Loucy (cell line): ENCODE results near the gene CDK8.

Experiments used
- H2AFZ ChIP-seq: fragments of 200-600 bp; sonication (generic); 2 replicates; pipeline ENCODE4 v1.6.0; 2016; ENCODE audit warnings: antibody characterized with exemption, mild to moderate bottlenecking, low read length, moderate library complexity
- H3F3A ChIP-seq: fragments of 200-600 bp; 2 replicates; pipeline ENCODE4 v1.6.0; 2016; ENCODE audit warnings: antibody characterized with exemption, low read depth, mild to moderate bottlenecking
- H3K27me3 ChIP-seq: fragments of 200-600 bp; sonication (generic); 2 replicates; pipeline ENCODE4 v1.6.1; 2014; ENCODE audit warnings: low read length, mild to moderate bottlenecking; ENCODE audit not compliant: insufficient read depth, poor library complexity, severe bottlenecking
- H3K36me3 ChIP-seq: fragments of 200-600 bp; sonication (generic); 2 replicates; pipeline ENCODE4 v1.6.1; 2016; ENCODE audit warnings: low read length; ENCODE audit not compliant: insufficient read depth
- H3K4me1 ChIP-seq: fragments of 200-600 bp; sonication (generic); 2 replicates; pipeline ENCODE4 v1.5.1; 2014; ENCODE audit warnings: low read length, mild to moderate bottlenecking; ENCODE audit not compliant: insufficient read depth, poor library complexity, severe bottlenecking
- H3K4me2 ChIP-seq: fragments of 200-600 bp; sonication (generic); 2 replicates; pipeline ENCODE4 v1.6.0; 2014; ENCODE audit warnings: antibody characterized with exemption, low read length, low read depth, mild to moderate bottlenecking; ENCODE audit not compliant: poor library complexity, severe bottlenecking
- H3K4me3 ChIP-seq: fragments of 200-600 bp; sonication (generic); 2 replicates; pipeline ENCODE4 v1.5.1; 2014; ENCODE audit warnings: low read length, mild to moderate bottlenecking, mixed read lengths; ENCODE audit not compliant: poor library complexity, severe bottlenecking
- H3K79me2 ChIP-seq: fragments of 200-600 bp; sonication (generic); 2 replicates; pipeline ENCODE4 v1.6.1; 2014; ENCODE audit warnings: low read length; ENCODE audit not compliant: insufficient read depth
- H3K9ac ChIP-seq: fragments of 200-600 bp; sonication (generic); 2 replicates; pipeline ENCODE4 v1.6.0; 2014; ENCODE audit warnings: mild to moderate bottlenecking, low read depth, low read length, moderate library complexity; ENCODE audit not compliant: poor library complexity, severe bottlenecking
- H3K9me2 ChIP-seq: fragments of 200-600 bp; sonication (generic); replicated peaks from 2 replicates; pipeline ENCODE4 v1.6.1; 2016; ENCODE audit warnings: low read depth, low read length, mixed read lengths
- H3K9me3 ChIP-seq: fragments of 200-600 bp; sonication (generic); 2 replicates; pipeline ENCODE4 v1.6.1; 2014; ENCODE audit warnings: mild to moderate bottlenecking, antibody characterized with exemption, low read length, low read depth; ENCODE audit not compliant: insufficient read depth
- H4K20me1 ChIP-seq: fragments of 200-600 bp; sonication (generic); 2 replicates; pipeline ENCODE4 v1.6.0; 2014; ENCODE audit warnings: antibody characterized with exemption, low read length, mild to moderate bottlenecking; ENCODE audit not compliant: insufficient read depth, poor library complexity, severe bottlenecking
- EZH2phosphoT487 ChIP-seq: fragments of 200-600 bp; IDR thresholded peaks from 2 replicates; pipeline ENCODE4 v1.6.1; 2018; ENCODE audit warnings: antibody characterized with exemption, mild to moderate bottlenecking, moderate library complexity, borderline replicate concordance
- TF ChIP-seq, protein P1 (sequence below): fragments of 200-600 bp; sonication (generic); conservative IDR thresholded peaks from 2 replicates; pipeline ENCODE4 v1.5.1; 2014; ENCODE audit warnings: mild to moderate bottlenecking, antibody characterized with exemption, low read length

Gene CDK8

DNA sequence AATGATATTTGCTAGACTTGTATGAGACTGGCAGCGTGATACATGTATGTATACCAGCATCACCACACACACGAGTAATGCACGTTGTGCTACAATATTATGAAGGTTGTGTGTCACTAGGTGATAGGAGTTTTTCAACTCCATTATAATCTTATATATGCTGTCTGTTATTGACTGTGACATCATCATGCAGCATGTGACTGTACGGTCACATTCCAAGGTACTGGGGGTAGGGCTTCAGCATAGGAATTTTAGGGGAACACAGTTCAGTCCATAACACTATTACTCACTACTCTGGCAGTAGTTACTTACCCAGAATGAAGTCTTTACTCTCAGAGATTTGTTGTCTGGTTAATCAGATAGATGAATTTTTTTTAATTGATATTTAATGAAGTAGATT is 91.1 kb downstream of the CDK8 start:
- Histone ChIP-seq H2AFZ (no peak overlapping the region), H3K4me1 (peaks cover under 1% of the 10 kb centered on the region)

DNA sequence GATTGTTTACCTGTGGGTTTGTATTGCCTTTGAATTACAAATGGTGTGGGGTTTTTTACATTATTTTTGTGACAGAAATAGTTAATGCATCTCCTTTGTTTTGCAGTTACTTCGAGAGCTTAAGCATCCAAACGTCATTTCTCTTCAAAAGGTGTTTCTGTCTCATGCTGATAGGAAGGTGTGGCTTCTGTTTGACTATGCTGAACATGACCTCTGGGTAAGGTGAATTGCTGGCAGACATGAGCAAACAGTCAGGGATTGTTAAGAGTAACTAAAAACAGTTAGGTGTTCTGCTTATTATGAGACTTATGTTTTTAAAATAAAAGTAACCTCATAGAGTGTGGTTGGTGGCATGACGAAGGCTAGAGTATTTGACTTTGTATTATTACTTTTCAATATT is 95.0 kb downstream of the CDK8 start:
- no peak overlapping the region for H2AFZ ChIP-seq
- H3K36me3 ChIP-seq = peaks cover 12% of the 10 kb centered on the region; the same call in 1 of the 2 replicates
- no peaks in the 10 kb centered on the region for H4K20me1 ChIP-seq
- H3F3A ChIP-seq = no peaks in the 10 kb centered on the region
- no peaks in the 10 kb centered on the region for H3K9me2 ChIP-seq
- TF ChIP-seq, protein P1, sequence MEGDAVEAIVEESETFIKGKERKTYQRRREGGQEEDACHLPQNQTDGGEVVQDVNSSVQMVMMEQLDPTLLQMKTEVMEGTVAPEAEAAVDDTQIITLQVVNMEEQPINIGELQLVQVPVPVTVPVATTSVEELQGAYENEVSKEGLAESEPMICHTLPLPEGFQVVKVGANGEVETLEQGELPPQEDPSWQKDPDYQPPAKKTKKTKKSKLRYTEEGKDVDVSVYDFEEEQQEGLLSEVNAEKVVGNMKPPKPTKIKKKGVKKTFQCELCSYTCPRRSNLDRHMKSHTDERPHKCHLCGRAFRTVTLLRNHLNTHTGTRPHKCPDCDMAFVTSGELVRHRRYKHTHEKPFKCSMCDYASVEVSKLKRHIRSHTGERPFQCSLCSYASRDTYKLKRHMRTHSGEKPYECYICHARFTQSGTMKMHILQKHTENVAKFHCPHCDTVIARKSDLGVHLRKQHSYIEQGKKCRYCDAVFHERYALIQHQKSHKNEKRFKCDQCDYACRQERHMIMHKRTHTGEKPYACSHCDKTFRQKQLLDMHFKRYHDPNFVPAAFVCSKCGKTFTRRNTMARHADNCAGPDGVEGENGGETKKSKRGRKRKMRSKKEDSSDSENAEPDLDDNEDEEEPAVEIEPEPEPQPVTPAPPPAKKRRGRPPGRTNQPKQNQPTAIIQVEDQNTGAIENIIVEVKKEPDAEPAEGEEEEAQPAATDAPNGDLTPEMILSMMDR = no peak
- no peak for TF ChIP-seq EZH2phosphoT487
- H3K9me3 ChIP-seq = no peaks in the 10 kb centered on the region
- H3K79me2 ChIP-seq = no peaks in the 10 kb centered on the region
- no peak overlapping the region for H3K4me3 ChIP-seq
- no peaks in the 10 kb centered on the region for H3K27me3 ChIP-seq
- H3K4me1 ChIP-seq = peaks cover 8% of the 10 kb centered on the region
- H3K4me2 ChIP-seq = no peak overlapping the region
- H3K9ac ChIP-seq = no peak overlapping the region

More for the DNA sequence above, 91.1 kb downstream of the CDK8 start:
- Histone ChIP-seq H3K9me2 (no peaks in the 10 kb centered on the region), H3K4me2 (no peak overlapping the region), H3K4me3 (no peak overlapping the region), H3K27me3 (no peaks in the 10 kb centered on the region), H4K20me1 (no peaks in the 10 kb centered on the region), H3K9ac (no peak overlapping the region), H3K9me3 (no peaks in the 10 kb centered on the region), H3K79me2 (no peaks in the 10 kb centered on the region; the same call in 1 of the 2 replicates), H3K36me3 (peaks cover 10% of the 10 kb centered on the region; the same call in 1 of the 2 replicates), H3F3A (no peaks in the 10 kb centered on the region)
- TF ChIP-seq, protein P1 = no peak

DNA sequence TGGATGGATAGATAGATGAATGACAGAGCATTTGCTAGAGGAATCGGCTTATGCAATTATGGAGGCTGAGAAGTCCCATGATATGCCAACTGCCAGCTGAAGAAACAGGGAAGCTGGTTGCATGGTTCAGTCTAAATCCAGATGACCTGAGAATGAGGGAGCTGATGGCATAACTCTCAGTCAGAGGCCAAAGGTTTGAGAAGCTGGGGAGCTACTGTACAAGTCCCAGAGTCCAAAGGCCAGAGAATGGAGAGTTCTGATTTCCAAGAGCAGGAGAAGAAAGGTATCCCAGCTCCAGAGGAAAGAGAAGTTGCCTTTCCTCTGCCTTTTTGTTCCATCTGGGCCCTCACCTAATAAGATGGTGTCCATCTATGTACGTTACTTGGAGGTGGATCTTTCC is 108.3 kb downstream of the CDK8 start:
- Histone ChIP-seq H3K27me3 (no peaks in the 10 kb centered on the region), H3K4me3 (no peak overlapping the region), H3K4me2 (no peak overlapping the region), H3K9me2 (no peaks in the 10 kb centered on the region), H3K79me2 (no peaks in the 10 kb centered on the region), H2AFZ (no peak overlapping the region), H3F3A (no peaks in the 10 kb centered on the region), H3K9me3 (no peaks in the 10 kb centered on the region), H3K9ac (no peak overlapping the region), H3K36me3 (peaks cover 13% of the 10 kb centered on the region; the same call in 1 of the 2 replicates), H4K20me1 (no peaks in the 10 kb centered on the region), H3K4me1 (no peaks in the 10 kb centered on the region)
- TF ChIP-seq, protein P1 = no peak
- no peak for TF ChIP-seq EZH2phosphoT487
